H9 (cell line): ENCODE data around the gene EVI5. TPM values are rescaled to one million over a fixed set of nuclear protein-coding genes. Genes with fewer than 3 reads are reported as not detected.

Experiments
- DNase-seq: peaks from one replicate; pipeline ENCODE4 v3.0.0-alpha.2; 2017
- H2AFZ ChIP-seq: one replicate; pipeline ENCODE4 v1.6.1; 2013; ENCODE audit warnings: mild to moderate bottlenecking, low read length, control low read depth, moderate library complexity
- H2AK5ac ChIP-seq: 2 replicates; pipeline ENCODE4 v1.6.1; 2013; ENCODE audit warnings: low read length, control low read depth, mixed read lengths; ENCODE audit not compliant: insufficient read length
- H2BK120ac ChIP-seq: one replicate; pipeline ENCODE4 v1.6.1; 2013; ENCODE audit warnings: low read depth, mild to moderate bottlenecking, low read length, control low read depth, inconsistent platforms; ENCODE audit not compliant: poor library complexity, severe bottlenecking
- H2BK12ac ChIP-seq: 2 replicates; pipeline ENCODE4 v1.6.1; 2013; ENCODE audit warnings: low read length, control low read depth, mixed read lengths, low read depth; ENCODE audit not compliant: insufficient read length
- H2BK15ac ChIP-seq: 2 replicates; pipeline ENCODE4 v1.6.1; 2013; ENCODE audit warnings: low read depth, low read length, control low read depth
- H2BK20ac ChIP-seq: one replicate; pipeline ENCODE4 v1.6.1; 2013; ENCODE audit warnings: low read depth, mild to moderate bottlenecking, low read length, control low read depth, inconsistent platforms; ENCODE audit not compliant: poor library complexity, severe bottlenecking
- H2BK5ac ChIP-seq: 2 replicates; pipeline ENCODE4 v1.6.1; 2013; ENCODE audit warnings: low read length, control low read depth, mixed read lengths; ENCODE audit not compliant: insufficient read length
- H3K14ac ChIP-seq: 2 replicates; pipeline ENCODE4 v1.6.1; 2013; ENCODE audit warnings: low read length, control low read depth; ENCODE audit not compliant: insufficient read depth
- H3K18ac ChIP-seq: 2 replicates; pipeline ENCODE4 v1.6.1; 2013; ENCODE audit warnings: low read depth, mild to moderate bottlenecking, mixed read lengths, low read length, control low read depth; ENCODE audit not compliant: insufficient read length
- H3K23ac ChIP-seq: 2 replicates; pipeline ENCODE4 v1.6.1; 2013; ENCODE audit warnings: low read length, control low read depth, mixed read lengths, low read depth; ENCODE audit not compliant: insufficient read length
- H3K23me2 ChIP-seq: 2 replicates; pipeline ENCODE4 v1.6.1; 2013; ENCODE audit warnings: low read depth, mild to moderate bottlenecking, mixed read lengths, low read length, control low read depth; ENCODE audit not compliant: insufficient read length, poor library complexity, severe bottlenecking
- H3K27ac ChIP-seq: 2 replicates; pipeline ENCODE4 v1.5.1; 2013; ENCODE audit warnings: low read length, control low read depth, mixed read lengths, low read depth; ENCODE audit not compliant: insufficient read length
- H3K27me3 ChIP-seq: 2 replicates; pipeline ENCODE4 v1.6.1; 2013; ENCODE audit warnings: low read length, control low read depth, inconsistent platforms; ENCODE audit not compliant: insufficient read depth
- H3K4ac ChIP-seq: 2 replicates; pipeline ENCODE4 v1.6.1; 2013; ENCODE audit warnings: low read depth, mild to moderate bottlenecking, control low read depth, inconsistent platforms, low read length, moderate library complexity
- H3K4me1 ChIP-seq: 2 replicates; pipeline ENCODE4 v1.6.1; 2013; ENCODE audit warnings: low read length, control low read depth, inconsistent platforms; ENCODE audit not compliant: insufficient read depth
- H3K4me2 ChIP-seq: 2 replicates; pipeline ENCODE4 v1.6.1; 2013; ENCODE audit warnings: low read length, control low read depth, mixed read lengths; ENCODE audit not compliant: insufficient read length, insufficient read depth
- H3K56ac ChIP-seq: 2 replicates; pipeline ENCODE4 v1.6.1; 2013; ENCODE audit warnings: low read depth, mild to moderate bottlenecking, mixed read lengths, low read length, control low read depth; ENCODE audit not compliant: insufficient read length
- H3K79me1 ChIP-seq: 2 replicates; pipeline ENCODE4 v1.6.1; 2013; ENCODE audit warnings: low read depth, mild to moderate bottlenecking, moderate library complexity, low read length, control low read depth, inconsistent platforms; ENCODE audit not compliant: insufficient read depth, poor library complexity, severe bottlenecking
- H3K79me2 ChIP-seq: 2 replicates; pipeline ENCODE4 v1.6.1; 2013; ENCODE audit warnings: low read length, control low read depth, inconsistent platforms; ENCODE audit not compliant: insufficient read depth
- H3K9ac ChIP-seq: 2 replicates; pipeline ENCODE4 v1.6.1; 2013; ENCODE audit warnings: low read length, control low read depth, mixed read lengths; ENCODE audit not compliant: insufficient read length; ENCODE audit errors: extremely low read depth
- H3K9me3 ChIP-seq: one replicate; pipeline ENCODE4 v1.6.1; 2013; ENCODE audit warnings: low read depth, low read length, inconsistent platforms; ENCODE audit not compliant: control insufficient read depth
- H3T11ph ChIP-seq: one replicate; pipeline ENCODE4 v1.6.1; 2013; ENCODE audit warnings: mild to moderate bottlenecking, low read length, control low read depth, inconsistent platforms
- H4K20me1 ChIP-seq: one replicate; pipeline ENCODE4 v1.6.1; 2013; ENCODE audit not compliant: control insufficient read depth, insufficient read length, insufficient read depth
- H4K5ac ChIP-seq: 2 replicates; pipeline ENCODE4 v1.6.1; 2013; ENCODE audit warnings: low read depth, mild to moderate bottlenecking, mixed read lengths, low read length, control low read depth; ENCODE audit not compliant: insufficient read length
- H4K8ac ChIP-seq: replicated peaks from 2 replicates; pipeline ENCODE4 v1.6.1; 2013; ENCODE audit warnings: low read length, control low read depth, mixed read lengths, low read depth; ENCODE audit not compliant: insufficient read length
- H4K91ac ChIP-seq: 2 replicates; pipeline ENCODE4 v1.6.1; 2013; ENCODE audit warnings: low read depth, mild to moderate bottlenecking, moderate library complexity, mixed read lengths, low read length, control low read depth; ENCODE audit not compliant: insufficient read length
- H3K27ac Mint-ChIP-seq, 3 experiments: 2 replicates in 2 of 3; 3 replicates in 1 of 3; pipeline ENCODE4 v1.8.0; 2020 to 2021; ENCODE audit warnings: mixed read lengths in 3 of 3, mild to moderate bottlenecking in 1 of 3, moderate library complexity in 1 of 3
- H3K27me3 Mint-ChIP-seq: 2 replicates; pipeline ENCODE4 v1.8.0; 2021; ENCODE audit warnings: low read depth, mild to moderate bottlenecking, moderate library complexity, mixed read lengths
- H3K36me3 Mint-ChIP-seq, 3 experiments: 2 replicates in 2 of 3; 3 replicates in 1 of 3; pipeline ENCODE4 v1.8.0; 2020 to 2021; ENCODE audit warnings: low read depth in 3 of 3, mixed read lengths in 3 of 3; ENCODE audit not compliant: insufficient read depth in 1 of 3
- H3K4me1 Mint-ChIP-seq, 2 experiments: 2 replicates each; pipeline ENCODE4 v1.8.0; 2020; ENCODE audit warnings: mixed read lengths in 2 of 2
- H3K4me3 Mint-ChIP-seq, 2 experiments: 2 replicates in 1 of 2; 3 replicates in 1 of 2; pipeline ENCODE4 v1.8.0; 2020 to 2021; ENCODE audit warnings: mild to moderate bottlenecking in 2 of 2, mixed read lengths in 2 of 2, moderate library complexity in 1 of 2
- H3K9me3 Mint-ChIP-seq, 2 experiments: 2 replicates in 1 of 2; 3 replicates in 1 of 2; pipeline ENCODE4 v1.8.0; 2020; ENCODE audit warnings: mild to moderate bottlenecking in 2 of 2, mixed read lengths in 2 of 2, moderate library complexity in 1 of 2
- WGBS: extraction: QIAGEN DNeasy Blood & Tissue Kit; methylation state at CpG from one replicate; pipeline ENCODE4 v1.1.7; 2013; ENCODE audit warnings: missing lambda C conversion rate, low lambda C conversion rate, mixed read lengths; ENCODE audit not compliant: insufficient read length; ENCODE audit errors: extremely low coverage; 5-methylcytosine and 5-hydroxymethylcytosine counted together
- total RNA-seq: library from RNA; stranded (reverse); gene quantifications from 2 replicates; pipeline ENCODE4 v1.2.1, GENCODE V29; 2021
- TF ChIP-seq, protein P1 (sequence below): fragments of 200-600 bp; sonication (generic); conservative IDR thresholded peaks from 3 replicates; pipeline ENCODE4 v1.8.0; 2021; ENCODE audit warnings: antibody characterized with exemption, mild to moderate bottlenecking

The EVI5 gene
- total RNA-seq, 1 experiment from 2014 or later, result 9.7 TPM

DNA sequence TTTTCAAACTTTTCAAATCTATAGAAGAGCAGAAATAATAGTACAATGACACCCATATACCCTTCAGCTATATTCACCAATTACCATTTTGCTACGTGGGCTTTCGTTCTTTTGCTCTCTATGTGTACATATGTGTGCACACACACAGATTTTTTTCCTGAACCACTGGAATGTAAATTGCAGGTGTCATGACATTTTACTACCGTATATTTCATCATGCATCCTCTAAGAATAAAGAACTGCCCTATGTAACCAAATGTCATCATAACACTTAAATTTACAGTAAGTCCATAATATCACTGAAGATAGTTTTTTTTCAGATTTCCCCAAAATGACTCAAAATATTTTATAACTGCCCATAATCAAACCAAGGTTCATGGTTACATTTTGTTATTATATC lies 209.8 kb downstream of the EVI5 start:
- no peak overlapping the region for H3K27ac Mint-ChIP-seq

More for the DNA sequence above, 209.8 kb downstream of the EVI5 start:
- no peak overlapping the region for H3K14ac ChIP-seq
- Mint-ChIP-seq H3K4me1 (no peaks in the 10 kb centered on the region), H3K4me3 (no peak overlapping the region), H3K36me3 (no peaks in the 10 kb centered on the region), H3K9me3 (no peaks in the 10 kb centered on the region), H3K27me3 (no peaks in the 10 kb centered on the region)
- H4K8ac ChIP-seq, result no peak overlapping the region
- H3K27ac ChIP-seq, result no peak overlapping the region
- H3K4me2 ChIP-seq, result no peak overlapping the region
- no peak overlapping the region for H2AFZ ChIP-seq
- H2AK5ac ChIP-seq, result no peak overlapping the region
- H3K9ac ChIP-seq, result no peak overlapping the region
- H3K23ac ChIP-seq, result no peak overlapping the region
- H3T11ph ChIP-seq, result no peak overlapping the region
- no peak overlapping the region for H3K18ac ChIP-seq
- H3K9me3 ChIP-seq, result no peaks in the 10 kb centered on the region
- no peaks in the 10 kb centered on the region for H3K79me1 ChIP-seq
- no peaks in the 10 kb centered on the region for H3K79me2 ChIP-seq
- H3K23me2 ChIP-seq, result no peaks in the 10 kb centered on the region
- no CpG with 5 or more reads among the region's 3 CpGs for WGBS
- no peak overlapping the region for H4K5ac ChIP-seq
- no peak overlapping the region for H2BK12ac ChIP-seq
- H3K4ac ChIP-seq, result no peak overlapping the region
- H2BK5ac ChIP-seq, result no peak overlapping the region
- no peak overlapping the region for H3K56ac ChIP-seq
- H4K20me1 ChIP-seq, result no peaks in the 10 kb centered on the region
- TF ChIP-seq, protein P1, sequence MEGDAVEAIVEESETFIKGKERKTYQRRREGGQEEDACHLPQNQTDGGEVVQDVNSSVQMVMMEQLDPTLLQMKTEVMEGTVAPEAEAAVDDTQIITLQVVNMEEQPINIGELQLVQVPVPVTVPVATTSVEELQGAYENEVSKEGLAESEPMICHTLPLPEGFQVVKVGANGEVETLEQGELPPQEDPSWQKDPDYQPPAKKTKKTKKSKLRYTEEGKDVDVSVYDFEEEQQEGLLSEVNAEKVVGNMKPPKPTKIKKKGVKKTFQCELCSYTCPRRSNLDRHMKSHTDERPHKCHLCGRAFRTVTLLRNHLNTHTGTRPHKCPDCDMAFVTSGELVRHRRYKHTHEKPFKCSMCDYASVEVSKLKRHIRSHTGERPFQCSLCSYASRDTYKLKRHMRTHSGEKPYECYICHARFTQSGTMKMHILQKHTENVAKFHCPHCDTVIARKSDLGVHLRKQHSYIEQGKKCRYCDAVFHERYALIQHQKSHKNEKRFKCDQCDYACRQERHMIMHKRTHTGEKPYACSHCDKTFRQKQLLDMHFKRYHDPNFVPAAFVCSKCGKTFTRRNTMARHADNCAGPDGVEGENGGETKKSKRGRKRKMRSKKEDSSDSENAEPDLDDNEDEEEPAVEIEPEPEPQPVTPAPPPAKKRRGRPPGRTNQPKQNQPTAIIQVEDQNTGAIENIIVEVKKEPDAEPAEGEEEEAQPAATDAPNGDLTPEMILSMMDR, result no peak
- H2BK15ac ChIP-seq, result no peak overlapping the region
- H4K91ac ChIP-seq, result no peak overlapping the region
- no peak overlapping the region for H2BK120ac ChIP-seq
- H2BK20ac ChIP-seq, result no peak overlapping the region
- H3K27me3 ChIP-seq, result no peaks in the 10 kb centered on the region
- no peaks in the 10 kb centered on the region for H3K4me1 ChIP-seq
- DNase-seq, result no peak
